HG03064 (cell line): Measurements from ENCODE around the gene CABLES2.

Source experiments
- ATAC-seq: cut with Tn5 transposase; IDR thresholded peaks from one replicate; pipeline ENCODE4 v1.9.1; 2021; ENCODE audit warnings: low read depth; ENCODE audit not compliant: unreplicated experiment

The CABLES2 gene

GRCh38 chr20:62406635-62407176 is 379 bp downstream of the CABLES2 start:
- ATAC-seq, result no peak

- ATAC-seq, result no peak
Observed at GRCh38 chr20:62405981-62406513, 1.0 kb downstream of the CABLES2 start.

- ATAC-seq, result no peak
Observed at GRCh38 chr20:62405108-62405980, 1.7 kb downstream of the CABLES2 start.

- no peak for ATAC-seq
Observed at GRCh38 chr20:62404761-62405107, 2.4 kb downstream of the CABLES2 start.

- ATAC-seq, result no peak
Observed at GRCh38 chr20:62404112-62404665, 2.9 kb downstream of the CABLES2 start.

- ATAC-seq, result no peak
Observed at GRCh38 chr20:62403331-62403730, 3.8 kb downstream of the CABLES2 start.

- ATAC-seq, result no peak
Observed at GRCh38 chr20:62402456-62403150, 4.5 kb downstream of the CABLES2 start.

GRCh38 chr20:62401331-62401779 is 5.7 kb downstream of the CABLES2 start:
- no peak for ATAC-seq

- no peak for ATAC-seq
Observed at GRCh38 chr20:62400541-62400940, 6.5 kb downstream of the CABLES2 start.

GRCh38 chr20:62400021-62400420 is 7.1 kb downstream of the CABLES2 start:
- no peak for ATAC-seq

GRCh38 chr20:62398120-62398821 is 8.8 kb downstream of the CABLES2 start:
- no peak for ATAC-seq

- ATAC-seq, result no peak
Observed at GRCh38 chr20:62396367-62397239, 10.5 kb downstream of the CABLES2 start.

- no peak for ATAC-seq
Observed at GRCh38 chr20:62395311-62396242, 11.5 kb downstream of the CABLES2 start.

GRCh38 chr20:62394248-62395245 is 12.5 kb downstream of the CABLES2 start:
- ATAC-seq, result no peak

- no peak for ATAC-seq
Observed at GRCh38 chr20:62393830-62394229, 13.3 kb downstream of the CABLES2 start.

- no peak for ATAC-seq
Observed at GRCh38 chr20:62393335-62393665, 13.8 kb downstream of the CABLES2 start.

GRCh38 chr20:62392621-62393334 is 14.3 kb downstream of the CABLES2 start:
- no peak for ATAC-seq
